ENCODE results near the gene MEGF11. TPM values are rescaled to one million over a fixed set of nuclear protein-coding genes. Genes with fewer than 3 reads are reported as not detected.

MEGF11 gene
- total RNA-seq, 1 donor, result under 0.01 TPM

- TF ChIP-seq CTCF (IDR thresholded peaks at IDR 0.05; ENCODE audit: insufficient read depth, low read depth, low read length), result no peak
- no peak overlapping the region for H3K4me3 ChIP-seq (ENCODE audit: low read depth, low read length)
- no peak for DNase-seq (ENCODE audit: low read depth)
Observed at GRCh38 chr15:66156310-66156975, 97.1 kb downstream of the MEGF11 start.

- no peak overlapping the region for H3K4me3 ChIP-seq (ENCODE audit: low read depth, low read length)
- TF ChIP-seq CTCF (IDR thresholded peaks at IDR 0.05; ENCODE audit: insufficient read depth, low read depth, low read length), result no peak
- no peak for DNase-seq (ENCODE audit: low read depth)
Observed at GRCh38 chr15:66155065-66155464, 98.5 kb downstream of the MEGF11 start.

- no peak overlapping the region for H3K4me3 ChIP-seq (ENCODE audit: low read depth, low read length)
- no peak for DNase-seq (ENCODE audit: low read depth)
- TF ChIP-seq CTCF (IDR thresholded peaks at IDR 0.05; ENCODE audit: insufficient read depth, low read depth, low read length), result no peak
Observed at GRCh38 chr15:66154581-66154980, 99.0 kb downstream of the MEGF11 start.

- no peak for TF ChIP-seq CTCF (IDR thresholded peaks at IDR 0.05; ENCODE audit: insufficient read depth, low read depth, low read length)
- no peak overlapping the region for H3K4me3 ChIP-seq (ENCODE audit: low read depth, low read length)
- DNase-seq (ENCODE audit: low read depth), result no peak
Observed at GRCh38 chr15:66153549-66154415, 99.8 kb downstream of the MEGF11 start.

- H3K4me3 ChIP-seq (ENCODE audit: low read depth, low read length), result no peak overlapping the region
- DNase-seq (ENCODE audit: low read depth), result no peak
- TF ChIP-seq CTCF (IDR thresholded peaks at IDR 0.05; ENCODE audit: insufficient read depth, low read depth, low read length), result no peak
Observed at GRCh38 chr15:66152650-66153049, 100.9 kb downstream of the MEGF11 start.

GRCh38 chr15:66151809-66152208 lies 101.7 kb downstream of the MEGF11 start:
- H3K4me3 ChIP-seq (ENCODE audit: low read depth, low read length), result no peak overlapping the region
- DNase-seq (ENCODE audit: low read depth), result no peak
- TF ChIP-seq CTCF (IDR thresholded peaks at IDR 0.05; ENCODE audit: insufficient read depth, low read depth, low read length), result no peak

All from fibroblast of villous mesenchyme (primary cell).